Tibial artery (tissue), 4 donors: ENCODE measurements around the gene ATP11C.

Source experiments
- DNase-seq, 2 donors: peaks; one replicate each; pipeline ENCODE4 v3.0.0-alpha.2; 2019
- H3K27ac ChIP-seq, 2 donors: fragments of 200-600 bp; sonication (generic) in 1 of 2; 1 replicate in 1 of 2; 2 replicates in 1 of 2; pipeline ENCODE4 v1.5.1; 2018 to 2019; ENCODE audit warnings: mild to moderate bottlenecking in 1 of 2
- H3K27me3 ChIP-seq, 2 donors: fragments of 200-600 bp; sonication (generic) in 1 of 2; one replicate each; pipeline versions ENCODE4 v1.5.1 to v1.6.0; 2016 to 2019
- H3K36me3 ChIP-seq, 3 donors: fragments of 200-600 bp; sonication (generic) in 2 of 3; one replicate each; pipeline ENCODE4 v1.5.1; 2016 to 2019; ENCODE audit warnings: mild to moderate bottlenecking in 2 of 3
- H3K4me1 ChIP-seq, 4 donors: fragments of 200-600 bp; sonication (generic) in 2 of 4; 1 replicate in 3 of 4; 2 replicates in 1 of 4; pipeline ENCODE4 v1.5.1; 2016 to 2019
- H3K4me3 ChIP-seq, 2 donors: fragments of 200-600 bp; sonication (generic) in 1 of 2; 1 replicate in 1 of 2; 2 replicates in 1 of 2; pipeline ENCODE4 v1.5.1; 2018 to 2019; ENCODE audit warnings: mild to moderate bottlenecking in 2 of 2
- H3K9me3 ChIP-seq, 3 donors: fragments of 200-600 bp; sonication (generic) in 1 of 3; one replicate each; pipeline ENCODE4 v1.5.1; 2016 to 2019
- CTCF ChIP-seq, 2 experiments: fragments of 200-600 bp in 1 of 2; fragments of 450-650 bp in 1 of 2; IDR thresholded peaks; one replicate each; pipeline ENCODE4 v1.5.1; 2017 to 2019; ENCODE audit warnings: antibody characterized with exemption in 2 of 2, mild to moderate bottlenecking in 1 of 2, moderate library complexity in 1 of 2
- intact Hi-C: fragments of 100-400 bp; cut with DNase I; formaldehyde crosslinking; loops from one replicate; pipeline ENCODE4 v1.15.0; 2023; ENCODE audit warnings: low total_unique reads

Gene ATP11C

GRCh38 chrX:139823806-139824205 lies 109.0 kb downstream of the ATP11C start:
- H3K36me3 ChIP-seq: no peaks in the 10 kb centered on the region
- H3K4me1 ChIP-seq: peaks cover 0 to 34% (median 5%) of the 10 kb centered on the region in 4 donors
- no peaks in the 10 kb centered on the region for H3K9me3 ChIP-seq
- H3K27me3 ChIP-seq: no peaks in the 10 kb centered on the region
- intact Hi-C loops: no loop called here
- peak overlapping the region; percentile 18 to 32 for H3K4me3 ChIP-seq
- H3K27ac ChIP-seq: no peak overlapping the region
- TF ChIP-seq CTCF (IDR thresholded peaks at IDR 0.05): no peak
- DNase-seq: peak; percentile 19 to 68

GRCh38 chrX:139820358-139820984 lies 112.4 kb downstream of the ATP11C start:
- Histone ChIP-seq H3K27me3 (no peaks in the 10 kb centered on the region), H3K9me3 (no peaks in the 10 kb centered on the region), H3K27ac (no peak overlapping the region), H3K4me3 (no peak overlapping the region), H3K4me1 (peaks cover 0 to 11% (median 0%) of the 10 kb centered on the region in 4 donors), H3K36me3 (no peaks in the 10 kb centered on the region)
- intact Hi-C loops: no loop called here
- no peak for TF ChIP-seq CTCF (IDR thresholded peaks at IDR 0.05)
- DNase-seq: no peak

GRCh38 chrX:139816204-139816603 lies 116.6 kb downstream of the ATP11C start:
- DNase-seq: no peak
- Histone ChIP-seq H3K27ac (no peak overlapping the region), H3K36me3 (no peaks in the 10 kb centered on the region), H3K4me3 (no peak overlapping the region), H3K4me1 (no peaks in the 10 kb centered on the region), H3K27me3 (no peaks in the 10 kb centered on the region), H3K9me3 (no peaks in the 10 kb centered on the region)
- intact Hi-C loops: no loop called here
- no peak for TF ChIP-seq CTCF (IDR thresholded peaks at IDR 0.05)

- DNase-seq: no peak
Observed at GRCh38 chrX:139815771-139816170, 117.1 kb downstream of the ATP11C start.

GRCh38 chrX:139811942-139812629 lies 120.8 kb downstream of the ATP11C start:
- no peak for TF ChIP-seq CTCF (IDR thresholded peaks at IDR 0.05)
- H3K27ac ChIP-seq: no peak overlapping the region
- no peaks in the 10 kb centered on the region for H3K4me1 ChIP-seq
- no peaks in the 10 kb centered on the region for H3K9me3 ChIP-seq
- H3K27me3 ChIP-seq: no peaks in the 10 kb centered on the region
- peaks cover 0 to 6% (median 0%) of the 10 kb centered on the region in 3 donors for H3K36me3 ChIP-seq
- DNase-seq: no peak
- no peak overlapping the region for H3K4me3 ChIP-seq
- intact Hi-C loops: no loop called here

More at GRCh38 chrX:139815771-139816170, 117.1 kb downstream of the ATP11C start:
- no peak for TF ChIP-seq CTCF (IDR thresholded peaks at IDR 0.05)
- Histone ChIP-seq H3K27ac (no peak overlapping the region), H3K36me3 (no peaks in the 10 kb centered on the region), H3K27me3 (no peaks in the 10 kb centered on the region), H3K9me3 (no peaks in the 10 kb centered on the region), H3K4me3 (no peak overlapping the region), H3K4me1 (no peaks in the 10 kb centered on the region)
- intact Hi-C loops: no loop called here
